SK-N-SH treated with all-trans-retinoic acid at 6 μM for 48 hours (cell line): ENCODE measurements around the gene MEI1.

ENCODE experiments used
- GLIS3 ChIP-seq: fragments of 250-450 bp; sonication (Bioruptor Pico); IDR thresholded peaks from 2 replicates; pipeline ENCODE4 v1.5.0; 2020; ENCODE audit warnings: mild to moderate bottlenecking, moderate library complexity
- OSR1 ChIP-seq: fragments of 250-450 bp; sonication (Bioruptor Pico); IDR thresholded peaks from 2 replicates; pipeline ENCODE4 v1.8.0; 2022; ENCODE audit warnings: moderate library complexity, mild to moderate bottlenecking, inconsistent platforms
- TF ChIP-seq, protein P1 (sequence below): fragments of 250-450 bp; sonication (Bioruptor Pico); IDR thresholded peaks from 2 replicates; pipeline ENCODE4 v1.8.0; 2020; ENCODE audit warnings: mild to moderate bottlenecking, moderate library complexity, borderline replicate concordance

DNA sequence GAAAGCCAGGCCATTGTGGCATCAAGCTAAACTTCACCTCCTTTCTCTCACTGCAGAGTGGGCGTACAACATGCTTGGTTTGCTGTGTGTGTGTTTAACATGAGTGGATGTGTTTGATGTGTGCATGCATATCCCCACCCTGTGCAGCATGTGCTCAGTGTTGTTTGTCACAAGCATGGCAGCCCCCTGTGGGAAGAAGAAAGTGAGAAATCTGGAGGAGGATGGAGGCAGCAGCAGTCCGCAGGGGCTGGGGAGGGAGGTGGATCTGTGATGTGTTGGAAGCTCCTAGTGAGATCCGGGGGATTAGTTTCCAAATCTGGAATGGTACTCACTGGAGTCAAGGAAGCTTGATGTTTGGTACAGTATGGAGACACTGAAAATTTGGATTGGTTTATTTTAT, 77.1 kb downstream of the MEI1 start:
- TF ChIP-seq GLIS3 (CRISPR knock-in tag): no peak
- TF ChIP-seq, protein P1, sequence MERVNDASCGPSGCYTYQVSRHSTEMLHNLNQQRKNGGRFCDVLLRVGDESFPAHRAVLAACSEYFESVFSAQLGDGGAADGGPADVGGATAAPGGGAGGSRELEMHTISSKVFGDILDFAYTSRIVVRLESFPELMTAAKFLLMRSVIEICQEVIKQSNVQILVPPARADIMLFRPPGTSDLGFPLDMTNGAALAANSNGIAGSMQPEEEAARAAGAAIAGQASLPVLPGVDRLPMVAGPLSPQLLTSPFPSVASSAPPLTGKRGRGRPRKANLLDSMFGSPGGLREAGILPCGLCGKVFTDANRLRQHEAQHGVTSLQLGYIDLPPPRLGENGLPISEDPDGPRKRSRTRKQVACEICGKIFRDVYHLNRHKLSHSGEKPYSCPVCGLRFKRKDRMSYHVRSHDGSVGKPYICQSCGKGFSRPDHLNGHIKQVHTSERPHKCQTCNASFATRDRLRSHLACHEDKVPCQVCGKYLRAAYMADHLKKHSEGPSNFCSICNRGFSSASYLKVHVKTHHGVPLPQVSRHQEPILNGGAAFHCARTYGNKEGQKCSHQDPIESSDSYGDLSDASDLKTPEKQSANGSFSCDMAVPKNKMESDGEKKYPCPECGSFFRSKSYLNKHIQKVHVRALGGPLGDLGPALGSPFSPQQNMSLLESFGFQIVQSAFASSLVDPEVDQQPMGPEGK (CRISPR knock-in tag): no peak
- no peak for TF ChIP-seq OSR1 (CRISPR knock-in tag)
